HG02973 (cell line): ENCODE measurements around the gene NECTIN1.

Experiments
- ATAC-seq: cut with Tn5 transposase; IDR thresholded peaks from one replicate; pipeline ENCODE4 v1.9.1; 2021; ENCODE audit warnings: moderate library complexity; ENCODE audit not compliant: unreplicated experiment

The NECTIN1 gene

DNA sequence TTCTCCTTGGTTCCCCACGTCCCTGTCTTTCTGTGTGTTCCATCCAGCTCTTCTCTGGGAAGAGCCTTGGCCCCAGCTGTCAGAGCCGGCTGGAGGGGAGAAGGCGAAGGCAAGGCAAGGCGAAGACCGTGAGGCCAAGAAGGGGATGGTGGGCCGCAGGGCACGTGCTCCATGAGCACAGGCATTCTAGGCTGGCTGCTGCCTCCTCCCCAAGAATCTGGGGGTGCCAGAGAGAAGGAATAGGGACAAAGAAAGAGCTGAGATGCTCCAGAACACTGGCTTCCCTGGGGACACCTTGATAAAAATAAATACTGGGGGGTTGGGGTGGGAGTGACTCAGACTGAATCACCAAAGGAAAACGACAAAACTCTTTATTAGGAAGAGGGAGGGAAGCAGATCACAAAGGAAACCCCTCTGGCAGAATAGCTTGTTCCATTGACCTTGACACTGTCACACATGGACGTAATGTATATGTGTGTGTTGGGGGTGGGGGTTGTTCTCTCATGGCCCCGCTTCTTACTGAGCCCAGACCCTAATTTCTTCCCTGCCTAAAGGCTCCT lies 52.5 kb downstream of the NECTIN1 start:
- ATAC-seq: no peak

DNA sequence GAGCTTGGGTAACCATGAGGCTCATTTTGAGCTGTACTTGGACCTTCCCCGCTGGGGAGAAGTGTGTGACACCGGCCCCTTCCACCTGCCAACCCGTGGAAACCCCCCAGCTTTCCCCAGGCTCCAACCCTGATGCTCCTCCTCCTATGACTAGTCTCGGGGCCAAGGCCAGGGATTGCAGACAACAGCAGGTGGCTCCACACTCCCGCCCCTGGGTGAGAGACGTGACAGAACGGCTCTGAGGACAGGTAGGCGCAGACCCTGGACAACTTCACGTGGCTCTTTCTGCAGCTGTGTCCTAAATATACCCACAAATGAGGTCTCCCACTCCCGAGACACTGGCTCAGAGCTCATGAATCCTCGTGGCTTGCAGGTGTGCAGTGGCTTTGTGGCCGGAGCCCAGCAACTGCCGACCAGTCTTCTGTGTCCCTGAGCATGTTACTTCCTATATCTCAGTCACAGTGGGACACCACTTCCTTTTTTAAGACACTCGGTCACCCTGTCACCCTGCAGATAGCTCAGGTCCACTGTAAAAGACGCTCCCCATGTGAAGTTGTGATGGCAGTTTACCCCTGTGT lies 55.2 kb downstream of the NECTIN1 start:
- ATAC-seq: peak; percentile 87

DNA sequence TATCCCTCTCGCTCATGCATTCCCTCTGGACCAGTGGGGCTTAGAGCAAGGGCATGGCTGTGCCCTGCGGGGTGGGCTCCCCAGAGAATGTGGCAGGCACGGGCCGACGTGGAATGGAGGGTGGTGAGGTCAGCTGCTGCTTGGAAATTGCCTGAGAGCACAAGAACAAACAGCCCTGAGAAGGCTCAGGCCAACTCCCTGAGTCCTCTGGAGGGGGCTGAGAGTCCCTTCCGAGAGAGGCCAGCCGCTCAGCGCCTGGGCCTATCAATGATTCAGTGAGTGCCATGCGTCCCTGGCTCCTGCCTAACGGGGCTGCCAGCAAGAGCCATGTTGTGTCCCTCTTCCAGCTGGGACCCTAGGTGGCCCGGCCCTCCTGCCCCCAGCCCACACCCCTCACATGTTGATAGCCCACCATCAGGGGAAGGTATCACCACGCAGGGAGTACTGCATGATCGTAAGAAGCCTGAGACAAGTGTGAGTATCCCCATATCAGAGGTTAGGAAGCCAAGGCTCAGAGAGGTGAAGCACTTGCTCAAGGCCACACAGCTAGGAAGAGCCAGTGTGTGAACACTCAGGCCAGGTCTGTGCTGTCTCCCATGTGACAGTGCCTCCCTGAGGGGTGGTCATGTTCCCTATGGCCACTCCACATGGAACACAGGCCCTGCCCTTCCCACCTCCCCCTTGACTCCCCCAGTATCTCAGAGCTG lies 55.8 kb downstream of the NECTIN1 start:
- ATAC-seq: no peak

DNA sequence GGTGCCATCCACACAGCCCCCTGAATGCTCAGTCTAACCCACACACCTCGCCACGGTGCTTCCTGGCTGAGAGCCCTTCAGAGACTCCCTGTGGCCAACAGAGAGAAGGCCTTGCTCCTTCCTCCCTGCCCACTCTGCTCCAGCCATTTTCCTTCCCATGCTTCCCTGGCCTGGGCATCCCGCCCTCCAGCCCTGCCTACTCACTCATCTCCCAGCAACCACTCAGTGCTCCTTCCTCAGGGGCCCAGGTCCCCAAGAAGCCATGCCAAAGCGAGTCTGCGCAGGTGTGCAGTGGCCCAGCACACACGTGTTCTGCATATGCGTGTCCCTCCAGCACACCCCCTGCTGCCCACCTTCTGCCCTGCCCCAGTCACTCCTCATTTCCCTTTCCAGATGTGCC lies 56.4 kb downstream of the NECTIN1 start:
- no peak for ATAC-seq

DNA sequence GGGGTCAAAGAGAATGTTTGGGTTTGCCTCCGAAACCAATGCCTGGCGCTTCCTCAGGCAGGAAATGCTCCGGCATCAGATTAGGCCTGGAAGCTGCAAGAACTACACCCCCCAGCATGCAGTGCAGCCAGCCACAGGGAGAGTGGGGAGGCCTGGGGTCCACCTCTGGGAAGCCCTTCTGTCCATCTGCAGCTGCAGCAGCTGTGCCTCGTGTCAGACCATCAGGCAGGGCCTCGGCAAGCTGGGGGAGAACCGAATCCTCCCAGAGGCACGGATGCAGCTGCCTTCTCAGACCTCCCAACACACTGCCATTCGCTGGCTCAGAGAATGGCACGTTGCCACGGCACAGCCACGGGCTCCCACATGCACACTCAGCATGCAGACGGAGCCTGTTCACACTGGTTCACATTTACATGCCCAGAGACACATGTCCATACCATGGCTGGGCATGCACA lies 57.4 kb downstream of the NECTIN1 start:
- no peak for ATAC-seq

DNA sequence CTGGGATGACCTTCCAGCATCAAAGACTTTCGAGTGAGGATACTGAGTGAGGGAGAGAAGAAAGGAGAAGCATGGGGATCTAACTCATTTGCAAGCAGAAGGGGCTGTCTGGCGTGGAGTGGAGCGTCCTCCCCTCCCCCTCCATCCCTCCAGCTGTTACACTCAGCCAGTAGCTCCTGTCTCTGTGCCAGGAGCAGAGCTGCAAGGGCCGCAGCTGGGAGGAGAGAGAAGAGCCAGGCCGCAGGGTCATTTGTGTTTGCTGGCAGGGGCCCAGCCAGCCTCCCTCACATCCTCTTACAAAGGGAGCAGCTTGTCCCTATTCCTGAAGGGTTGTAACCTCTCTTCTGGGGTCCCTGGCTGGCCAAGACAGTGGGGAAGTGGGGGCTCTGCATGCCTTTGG lies 57.9 kb downstream of the NECTIN1 start:
- no peak for ATAC-seq

DNA sequence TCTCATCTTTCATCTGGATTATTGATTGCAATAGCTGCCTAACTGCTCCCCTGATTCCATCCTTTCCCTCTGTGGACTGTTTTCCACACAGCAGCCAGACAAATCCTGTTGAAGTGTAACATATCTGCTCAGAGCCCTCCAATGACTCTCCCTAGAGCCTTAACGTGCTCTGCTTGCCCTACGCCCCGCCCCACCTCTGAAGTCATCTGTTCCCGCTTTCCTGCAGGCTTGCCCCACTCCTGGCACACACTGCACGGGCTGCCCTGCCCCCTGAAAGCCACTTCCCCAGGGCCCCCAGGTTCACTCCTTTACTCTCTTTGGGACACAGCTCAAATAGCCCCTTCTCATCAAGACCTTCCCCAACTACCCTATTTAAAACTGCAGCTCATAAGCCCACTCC lies 59.5 kb downstream of the NECTIN1 start:
- ATAC-seq: no peak

DNA sequence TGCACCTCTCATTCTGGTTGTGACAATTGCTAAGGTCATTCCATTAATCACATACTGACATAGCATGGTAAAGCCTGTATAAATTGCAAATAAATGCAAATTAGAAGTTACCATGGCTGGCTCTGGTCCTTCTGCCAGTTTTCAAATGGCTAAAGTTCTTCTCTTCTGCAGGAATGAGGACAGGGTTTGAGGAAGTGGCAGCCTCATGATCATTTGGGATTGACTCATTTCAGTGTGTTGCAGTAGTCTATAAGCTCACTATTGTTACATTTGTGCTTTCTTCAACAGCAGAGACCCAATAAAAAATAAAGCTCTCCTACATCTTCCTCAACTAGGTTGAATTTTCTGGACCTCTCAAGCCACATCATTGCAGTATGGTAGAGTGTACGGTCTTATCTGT lies 60.3 kb downstream of the NECTIN1 start:
- no peak for ATAC-seq

DNA sequence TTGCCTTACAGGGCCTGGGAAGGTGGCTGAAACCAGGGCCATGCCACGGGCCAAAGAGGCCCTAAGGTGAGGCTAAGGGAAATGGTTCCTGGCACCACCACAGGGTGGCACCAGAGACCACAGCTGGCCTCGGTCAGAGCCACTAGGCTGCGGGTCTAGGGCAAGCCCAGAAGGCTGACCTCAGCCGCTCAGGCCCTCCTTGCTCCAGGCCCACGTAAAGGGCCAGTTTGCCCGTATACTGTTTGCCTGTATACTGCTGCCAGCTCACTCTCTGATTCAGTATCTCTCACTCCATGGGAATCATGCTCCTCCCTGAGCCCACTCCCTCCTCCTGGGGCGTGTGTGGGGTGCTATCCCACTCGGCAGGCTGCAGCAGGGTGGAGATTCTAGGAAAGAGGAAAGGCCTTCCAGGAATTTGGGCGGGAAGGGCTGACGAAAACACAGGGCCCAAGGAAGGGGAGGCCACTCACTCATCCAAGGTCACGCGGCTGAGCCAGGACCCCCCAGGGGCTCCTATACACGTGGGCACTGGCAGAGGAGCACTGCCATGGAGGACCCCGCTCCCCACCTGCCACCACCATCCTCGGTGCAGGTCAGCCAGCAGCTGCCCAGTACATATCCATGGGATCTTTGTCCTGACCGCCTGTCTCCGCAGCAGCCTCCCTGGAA lies 62.4 kb downstream of the NECTIN1 start:
- ATAC-seq: peak; percentile 63

DNA sequence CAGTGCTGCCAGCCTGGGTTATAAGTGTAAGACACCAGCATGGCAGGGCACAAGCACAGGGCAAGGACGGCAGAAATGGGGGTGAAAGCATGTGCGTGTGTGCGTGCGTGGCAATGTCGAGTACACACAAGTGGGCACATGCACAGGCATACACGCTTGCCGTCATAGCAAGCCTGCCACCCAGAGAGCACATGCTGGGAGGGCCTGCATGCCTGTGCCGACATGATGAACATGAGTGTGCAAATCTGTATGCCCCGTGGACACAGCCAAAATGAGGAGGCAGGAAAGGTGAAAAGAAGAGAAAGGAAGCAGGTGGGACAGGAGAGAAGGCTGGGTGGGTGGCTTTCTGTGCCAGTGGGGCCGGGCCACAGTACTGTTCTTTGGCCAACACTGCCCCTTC lies 62.9 kb downstream of the NECTIN1 start:
- no peak for ATAC-seq

DNA sequence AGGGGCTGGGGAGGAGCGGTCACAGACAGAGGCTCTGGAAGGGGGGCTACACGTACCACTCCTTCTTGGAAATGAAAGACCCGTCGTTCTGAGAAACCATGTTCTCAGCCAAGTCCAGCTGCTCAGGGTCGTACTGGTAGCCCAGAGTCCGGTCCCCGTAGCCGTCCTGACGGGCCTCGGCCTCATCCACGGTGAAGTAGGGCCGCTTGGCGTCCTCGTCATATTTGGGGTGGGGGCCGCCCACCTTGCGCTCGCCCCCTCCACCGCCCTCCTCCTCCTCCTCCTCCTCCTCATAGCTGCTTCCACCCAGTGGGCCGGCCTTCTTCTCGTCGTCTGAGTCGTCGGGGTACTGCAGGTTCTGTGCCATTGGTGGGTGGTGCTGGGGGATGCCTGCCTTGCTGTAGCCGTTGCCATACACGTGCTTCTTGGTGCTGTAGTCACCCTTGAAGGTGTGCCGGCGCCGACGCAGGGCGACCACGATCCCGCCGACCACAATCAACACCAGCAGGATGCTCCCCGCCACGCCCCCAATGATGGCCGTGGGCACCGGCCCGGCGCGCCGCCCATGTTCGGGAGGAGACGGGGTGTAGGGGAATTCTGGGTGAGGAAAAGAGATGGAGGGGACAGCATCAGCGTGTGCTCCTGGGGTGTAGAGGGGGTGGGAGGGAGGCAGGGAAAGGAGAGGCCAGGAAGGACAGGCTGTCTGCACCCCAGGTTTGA lies 64.1 kb downstream of the NECTIN1 start:
- no peak for ATAC-seq

DNA sequence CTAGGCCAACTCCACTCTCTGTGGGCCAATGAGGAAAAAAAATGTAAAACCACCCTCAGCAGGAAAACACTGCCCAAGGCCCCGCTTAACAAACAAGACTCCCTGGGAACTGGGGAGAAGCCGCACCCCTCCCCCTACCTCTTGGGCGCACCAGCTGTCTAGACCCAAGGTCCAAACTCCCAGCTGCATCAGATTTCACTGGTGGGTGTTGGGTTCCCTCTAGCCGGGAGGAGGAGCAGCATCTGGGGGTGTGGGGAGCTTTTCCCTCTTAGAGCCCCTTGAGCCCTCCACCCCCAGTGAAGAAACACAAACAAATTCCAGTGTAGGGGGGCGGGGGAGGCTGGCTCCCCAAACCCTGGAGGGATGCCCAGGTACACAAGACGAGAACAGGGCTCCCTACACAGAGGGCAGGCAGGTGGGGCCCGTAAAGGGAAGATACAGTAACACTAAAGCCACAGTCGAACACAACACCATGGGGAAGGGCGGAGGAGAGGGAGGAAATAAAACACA lies 64.9 kb downstream of the NECTIN1 start:
- ATAC-seq: no peak

DNA sequence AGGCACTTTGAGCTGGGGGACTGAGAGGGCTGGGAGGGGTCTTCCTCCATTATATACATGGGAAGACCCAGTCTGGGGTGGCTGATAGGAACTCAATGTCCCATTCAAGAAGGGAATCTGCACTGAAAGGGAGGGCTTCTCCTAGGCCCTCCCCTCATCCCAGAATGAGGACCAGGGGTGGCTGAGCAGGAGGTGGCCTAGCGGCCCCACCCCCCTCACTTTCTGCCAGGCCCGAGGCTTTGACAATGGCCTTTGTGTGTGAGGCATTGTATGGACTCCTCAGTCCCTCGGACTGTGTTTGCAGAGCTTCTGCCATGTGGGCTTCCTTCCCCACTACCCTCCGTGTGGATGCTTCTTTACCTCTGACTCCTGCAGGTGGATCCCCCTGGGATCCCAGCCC lies 65.7 kb downstream of the NECTIN1 start:
- ATAC-seq: no peak

DNA sequence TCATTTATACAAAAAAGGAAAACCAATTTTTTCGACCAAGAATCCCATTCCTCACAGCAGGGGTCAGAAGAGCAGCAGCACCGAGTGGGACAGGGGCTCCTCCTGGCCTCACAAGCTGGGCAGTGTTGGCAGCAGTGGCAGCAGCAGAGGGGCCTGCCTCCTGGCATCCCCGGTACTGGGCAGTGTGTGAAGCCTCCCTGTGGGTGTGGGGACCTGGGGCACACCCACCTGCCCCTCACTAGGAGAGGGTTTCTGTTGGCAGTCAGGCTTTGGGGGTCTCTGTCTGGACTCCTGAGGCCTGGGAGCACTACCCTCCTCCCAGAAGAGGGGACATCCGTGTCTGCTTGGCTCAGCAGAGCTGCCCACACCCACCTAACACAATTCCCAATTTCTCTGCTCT lies 67.8 kb downstream of the NECTIN1 start:
- ATAC-seq: no peak

DNA sequence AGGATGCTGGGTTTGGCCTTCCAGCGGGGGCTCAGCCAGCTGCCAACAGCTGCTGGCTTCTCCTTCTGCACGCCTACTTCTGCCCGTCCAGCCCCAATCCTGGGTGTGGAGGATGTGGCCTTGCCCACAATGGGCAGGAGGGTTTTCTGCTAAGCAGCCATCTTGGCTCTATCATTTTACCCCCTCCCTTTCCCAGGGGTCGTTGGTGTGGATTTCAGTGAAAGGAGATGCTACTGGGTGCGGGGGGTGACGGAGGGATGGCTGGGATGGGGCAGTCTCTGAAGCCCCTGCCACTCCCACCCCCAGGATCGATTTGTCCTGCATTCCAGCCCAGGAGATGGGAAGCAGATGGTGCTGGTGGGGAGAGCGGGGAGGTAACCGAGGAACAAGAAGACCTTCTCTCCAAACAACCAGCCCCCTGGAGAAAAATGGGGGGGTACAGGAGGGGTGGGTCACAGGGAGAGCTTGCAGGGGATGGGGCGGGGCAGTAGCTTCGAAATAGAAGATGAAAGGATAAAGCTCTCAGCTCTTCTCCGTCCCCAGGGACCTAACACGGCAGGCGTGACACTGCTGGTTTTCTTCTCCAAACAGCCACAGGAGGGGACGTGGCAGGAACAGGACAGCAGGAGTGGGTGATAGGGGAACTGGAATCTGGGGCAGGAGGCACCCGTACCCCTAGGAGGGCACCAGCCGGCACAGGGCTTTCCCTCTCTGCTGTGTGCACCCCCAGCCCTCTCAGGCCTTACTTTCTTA lies 68.9 kb downstream of the NECTIN1 start:
- no peak for ATAC-seq

DNA sequence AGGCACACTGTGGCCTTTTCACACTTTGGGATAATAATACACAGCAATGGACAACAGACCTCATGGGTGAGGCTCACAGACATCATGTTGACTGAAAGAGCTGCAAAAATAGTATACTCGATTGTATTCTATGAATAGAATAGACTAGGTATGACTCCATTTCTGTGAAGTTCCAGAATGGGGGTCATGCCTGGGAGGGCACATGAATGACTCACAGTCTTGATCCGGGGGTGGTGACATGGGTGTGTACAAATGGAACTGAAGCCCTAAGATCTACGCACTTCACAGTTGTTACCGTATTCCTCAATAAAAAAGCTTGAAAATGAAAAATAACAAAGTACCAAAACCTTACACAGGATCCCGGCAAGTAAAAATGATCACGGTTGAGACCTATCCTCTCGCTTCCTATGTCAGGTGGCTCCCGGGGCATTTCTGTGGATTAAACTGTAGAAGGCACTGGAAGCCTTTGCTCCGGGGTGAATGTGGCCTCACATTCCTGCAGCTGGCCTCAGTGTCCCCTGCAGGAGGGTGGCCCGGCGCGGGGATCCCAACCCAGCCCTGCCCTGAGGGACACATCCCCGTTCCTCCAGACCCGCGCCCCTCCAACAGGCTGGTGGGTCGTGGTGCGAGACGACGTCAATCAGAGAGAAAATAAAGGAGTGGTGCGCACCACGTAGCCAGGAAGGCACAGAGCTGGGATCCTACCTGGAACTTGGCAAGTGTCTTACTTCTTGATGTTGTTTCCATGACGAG lies 75.9 kb downstream of the NECTIN1 start:
- ATAC-seq: no peak

DNA sequence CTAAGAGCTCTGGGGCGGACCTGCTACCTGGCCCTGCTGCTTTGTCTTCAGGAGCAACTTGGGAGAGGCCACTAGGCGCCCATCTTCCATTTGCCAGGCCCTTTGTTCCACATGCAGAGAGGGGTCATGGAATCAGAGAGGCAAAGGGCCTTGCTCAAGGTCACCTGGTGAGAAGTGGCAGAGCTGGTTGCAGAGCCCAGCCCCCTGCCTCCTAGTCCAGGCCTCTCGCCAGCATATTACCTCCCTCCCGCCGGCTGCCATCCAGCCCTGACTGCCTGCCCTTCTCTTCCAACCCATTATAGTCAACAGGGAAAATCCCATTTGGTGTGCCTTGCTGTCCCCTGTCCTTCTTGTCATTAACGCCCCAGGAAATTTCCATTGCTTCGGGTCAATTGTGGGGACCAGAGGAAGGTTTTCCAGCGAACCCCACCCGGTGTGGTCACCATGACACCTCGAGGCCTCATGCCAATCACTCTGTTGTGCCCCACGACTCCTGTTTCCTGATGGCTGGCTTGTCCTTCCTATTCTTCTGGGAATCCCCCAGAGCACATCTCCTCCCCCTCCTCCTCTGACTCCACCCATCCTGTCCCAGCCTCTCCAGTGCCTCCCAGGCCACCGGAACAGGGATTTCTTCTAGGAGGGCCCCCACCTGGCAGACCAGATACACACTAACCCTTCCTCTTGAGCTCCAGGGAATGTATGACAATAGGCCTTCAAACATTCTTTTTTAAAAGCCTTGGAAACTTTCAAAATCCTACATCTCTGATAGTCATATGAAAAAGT lies 77.0 kb downstream of the NECTIN1 start:
- no peak for ATAC-seq

DNA sequence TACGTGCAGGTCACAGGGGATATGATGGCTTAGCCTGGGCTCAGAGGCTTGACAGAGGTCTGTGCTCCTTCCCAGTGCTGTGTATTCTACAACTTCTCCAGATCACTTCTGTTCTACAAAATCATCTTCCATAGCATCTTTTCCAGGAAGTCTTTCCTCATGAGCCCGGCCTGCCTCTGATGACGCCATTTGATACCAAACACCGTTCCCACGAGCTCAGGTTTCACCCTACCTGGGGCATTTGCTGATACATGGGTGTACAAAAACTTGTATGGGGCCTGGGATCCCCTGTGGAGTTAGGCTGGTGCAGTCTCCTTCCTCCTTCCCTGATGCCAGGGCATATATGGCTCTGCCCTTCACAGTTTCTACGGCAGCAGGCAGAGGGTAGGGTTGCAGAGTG lies 78.7 kb downstream of the NECTIN1 start:
- no peak for ATAC-seq

DNA sequence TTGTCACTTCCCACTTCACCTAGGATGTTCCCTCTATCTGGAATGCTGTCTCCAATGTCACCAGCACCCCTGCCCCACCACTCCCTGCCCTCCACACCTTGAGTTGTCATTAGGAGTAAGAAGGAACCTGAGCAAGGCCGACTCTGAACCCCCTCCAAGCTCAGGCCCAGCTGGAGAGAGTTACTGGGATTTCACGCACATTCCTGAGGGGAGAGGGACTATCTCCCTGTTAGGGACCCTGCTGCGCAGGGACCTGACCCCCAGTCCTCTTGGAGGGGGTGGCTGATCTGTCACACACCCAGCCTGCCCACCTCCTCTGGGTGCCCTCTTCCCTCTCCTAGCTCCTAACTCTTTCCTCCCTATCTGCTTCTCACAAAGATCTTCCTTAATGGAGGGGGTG lies 81.7 kb downstream of the NECTIN1 start:
- no peak for ATAC-seq
